HG02973 (cell line): ENCODE measurements around the gene ZMYM1.
"Not testable (repeated sequence)": the region's sequence is repeated elsewhere in the genome, so short reads cannot be mapped to it uniquely, and the experiment has no call there.

Source experiments
- ATAC-seq: cut with Tn5 transposase; IDR thresholded peaks from one replicate; pipeline ENCODE4 v1.9.1; 2021; ENCODE audit warnings: moderate library complexity; ENCODE audit not compliant: unreplicated experiment

Gene ZMYM1

DNA sequence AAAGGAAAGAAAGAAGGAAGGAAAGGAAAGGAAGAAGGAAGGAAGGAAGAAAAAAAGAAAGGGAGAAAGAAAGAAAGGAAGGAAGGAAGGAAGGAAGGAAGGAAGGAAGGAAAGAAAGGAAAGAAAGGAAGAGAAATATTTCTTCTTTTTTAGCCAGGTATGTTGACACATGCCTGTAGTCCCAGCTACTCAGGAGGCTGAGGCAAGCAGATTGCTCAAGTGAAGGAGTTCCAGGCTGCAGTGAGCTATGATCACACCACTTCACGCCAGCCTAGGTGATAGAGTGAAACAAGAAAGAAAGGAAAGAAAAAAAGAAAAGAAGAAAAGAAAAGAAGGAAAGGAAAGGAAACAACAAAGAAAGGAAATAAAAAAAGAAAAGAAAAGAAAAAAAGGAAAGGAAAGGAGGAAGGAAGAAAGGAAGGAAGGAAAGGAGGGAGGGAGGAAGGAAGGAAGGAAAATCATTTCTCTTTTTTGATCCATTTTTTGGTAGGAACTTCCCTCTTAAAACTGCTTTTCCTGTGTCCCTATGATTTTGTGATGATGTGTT, 5.8 kb upstream of the ZMYM1 start:
- ATAC-seq = no peak

- ATAC-seq = not testable (repeated sequence)
Observed at GRCh38 chr1:35076426-35076825, 2.8 kb upstream of the ZMYM1 start.

DNA sequence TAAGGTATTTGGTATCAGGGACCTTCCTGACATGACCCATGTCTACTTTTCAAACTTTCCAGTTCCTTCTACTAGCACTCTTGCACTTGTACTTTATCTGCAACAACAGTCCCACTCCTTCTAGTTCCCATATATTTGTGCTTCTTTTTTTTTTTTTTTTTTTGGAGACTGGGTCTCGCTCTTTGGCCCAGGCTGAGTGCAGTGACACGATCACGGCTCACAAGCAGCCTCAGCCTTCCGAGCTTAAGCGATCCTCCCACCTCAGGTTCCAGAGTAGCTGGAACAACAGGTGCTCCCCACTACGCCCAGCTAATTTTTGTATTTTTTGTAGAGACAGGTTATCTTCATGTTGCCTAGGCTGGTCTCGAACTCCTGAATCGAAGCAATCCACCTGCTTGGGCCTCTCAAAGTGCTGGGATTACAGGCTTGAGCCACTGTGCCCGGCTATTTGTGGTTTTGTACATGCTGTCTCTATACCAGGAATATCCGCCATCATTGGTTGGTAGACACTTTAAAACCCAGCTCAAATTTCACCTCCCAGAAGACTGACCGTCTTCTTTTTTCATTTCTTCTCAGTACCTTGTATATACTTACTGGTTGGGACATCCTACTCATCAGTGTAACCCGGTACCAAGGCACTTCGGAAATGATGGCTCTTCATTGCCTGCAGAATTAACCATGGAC, 1.1 kb downstream of the ZMYM1 start:
- ATAC-seq = no peak

DNA sequence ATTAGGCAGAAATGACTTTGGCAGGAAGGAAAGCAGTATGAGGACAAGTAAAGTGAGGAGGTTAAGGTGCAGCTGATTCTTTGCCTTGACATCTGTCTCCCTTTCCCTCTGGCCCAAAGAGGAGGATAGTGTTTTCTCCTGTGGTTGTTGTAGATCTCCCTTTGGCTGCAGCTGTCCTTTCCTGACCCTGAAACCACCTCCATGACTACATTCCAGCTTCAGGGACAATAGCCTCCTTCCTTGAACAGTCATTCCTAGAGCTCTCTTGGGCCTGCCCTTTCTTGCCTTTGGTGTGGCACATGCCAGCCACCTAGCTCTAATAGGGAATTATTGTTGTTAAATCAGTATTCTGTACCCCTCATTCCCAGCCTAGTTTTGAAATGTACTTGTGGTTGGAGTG, 6.2 kb downstream of the ZMYM1 start:
- ATAC-seq = no peak

DNA sequence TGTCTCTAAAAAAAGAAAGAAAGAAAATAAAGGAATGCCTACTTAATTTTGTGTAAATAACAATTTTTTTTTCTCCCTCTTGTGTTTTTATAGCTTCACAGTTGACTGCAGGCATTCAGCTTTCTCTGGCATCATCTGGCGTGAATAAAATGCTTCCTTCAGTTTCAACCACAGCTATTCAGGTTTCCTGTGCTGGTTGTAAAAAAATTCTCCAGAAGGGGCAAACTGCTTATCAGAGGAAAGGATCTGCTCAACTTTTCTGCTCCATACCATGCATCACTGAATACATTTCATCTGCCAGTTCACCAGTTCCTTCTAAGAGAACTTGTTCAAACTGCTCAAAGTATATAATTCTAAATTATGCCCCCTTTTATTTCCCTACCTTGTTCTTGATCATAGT, 18.0 kb downstream of the ZMYM1 start:
- ATAC-seq = no peak

DNA sequence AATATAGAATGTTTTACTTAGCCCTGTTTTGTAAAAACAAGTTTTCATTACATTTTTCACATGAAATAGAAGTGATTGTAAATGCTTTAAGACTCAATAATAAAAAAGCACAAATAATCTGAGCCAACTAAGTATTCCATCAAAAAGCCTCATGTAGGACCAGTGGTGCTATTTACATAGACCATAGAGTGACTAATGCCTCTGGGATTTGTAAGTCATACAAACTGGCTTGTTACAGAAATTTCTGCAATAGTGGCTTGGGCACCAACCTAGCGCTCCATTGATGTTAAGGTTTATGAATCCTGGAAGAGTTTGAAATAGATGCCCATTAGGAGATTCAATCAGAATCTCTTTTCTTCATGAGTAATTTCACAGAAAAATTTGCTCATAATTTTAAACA, 31.9 kb downstream of the ZMYM1 start:
- no peak for ATAC-seq

DNA sequence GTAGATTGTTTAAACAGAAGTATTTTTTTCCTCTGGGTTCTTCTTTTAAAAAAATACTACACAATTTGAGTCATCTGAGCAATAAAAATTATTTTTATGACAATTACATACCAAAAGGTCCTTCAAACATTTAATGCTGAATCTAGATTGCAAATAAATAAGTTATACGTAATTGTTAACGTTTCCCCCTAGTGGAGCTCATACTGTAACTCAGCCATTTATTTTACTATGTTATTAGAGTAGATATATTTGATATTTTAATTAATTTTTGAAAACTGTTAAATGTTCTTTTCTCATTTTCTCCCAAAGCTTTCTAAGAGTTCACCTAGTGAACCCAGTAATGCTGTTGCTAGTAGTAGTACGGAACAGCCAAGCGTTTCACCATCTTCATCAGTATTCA, 33.5 kb downstream of the ZMYM1 start:
- no peak for ATAC-seq

- no peak for ATAC-seq
Observed at GRCh38 chr1:35115459-35116383, 36.5 kb downstream of the ZMYM1 start.

DNA sequence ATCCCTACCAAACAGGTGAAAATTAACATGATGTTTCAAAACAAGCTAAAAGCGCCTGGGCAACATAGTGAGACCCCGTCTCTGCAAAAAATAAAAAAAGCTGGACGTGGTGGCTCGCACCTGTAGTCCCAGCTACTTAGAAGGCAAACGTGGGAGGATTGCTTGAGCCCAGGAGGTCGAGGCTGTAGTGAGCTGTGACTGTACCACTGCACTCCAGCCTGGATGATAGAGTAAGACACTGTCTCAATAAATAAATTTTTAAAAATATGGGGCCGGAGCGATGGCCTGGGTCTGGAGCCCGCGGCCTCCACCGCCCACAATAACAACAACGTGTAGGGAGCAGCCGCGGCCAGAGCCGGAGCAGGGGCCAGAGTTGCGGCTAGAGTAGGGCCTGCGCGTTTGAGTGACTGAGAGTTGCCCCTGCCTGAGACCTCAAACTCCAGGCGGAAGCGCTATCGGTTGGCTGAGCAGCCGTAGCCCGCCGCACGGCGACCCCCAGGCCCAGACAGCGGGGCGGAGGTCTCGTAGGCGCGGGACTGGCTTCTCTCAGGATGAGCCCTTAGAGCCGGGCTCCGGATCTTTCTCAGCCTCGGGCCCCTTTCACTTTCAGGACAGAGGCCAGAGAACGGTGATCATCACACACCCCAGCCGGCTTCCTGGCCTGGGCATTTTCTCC, 41.4 kb downstream of the ZMYM1 start:
- ATAC-seq = no peak

DNA sequence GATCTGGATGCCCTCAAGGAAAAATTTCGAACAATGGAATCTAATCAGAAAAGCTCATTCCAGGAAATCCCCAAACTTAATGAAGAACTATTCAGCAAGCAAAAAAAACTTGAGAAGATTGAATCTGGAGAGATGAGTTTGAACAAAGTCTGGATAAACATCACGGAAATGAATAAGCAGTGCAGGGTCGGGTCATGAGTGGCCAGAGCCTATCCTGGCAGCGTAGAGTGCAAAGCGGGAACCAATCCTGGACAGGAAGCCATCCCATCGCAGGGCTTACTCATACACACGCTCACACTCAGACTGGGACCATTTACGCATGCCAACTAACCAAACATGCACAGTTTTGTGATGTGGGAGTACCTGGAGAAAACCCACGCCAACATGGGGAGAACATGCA, 43.1 kb downstream of the ZMYM1 start:
- no peak for ATAC-seq

DNA sequence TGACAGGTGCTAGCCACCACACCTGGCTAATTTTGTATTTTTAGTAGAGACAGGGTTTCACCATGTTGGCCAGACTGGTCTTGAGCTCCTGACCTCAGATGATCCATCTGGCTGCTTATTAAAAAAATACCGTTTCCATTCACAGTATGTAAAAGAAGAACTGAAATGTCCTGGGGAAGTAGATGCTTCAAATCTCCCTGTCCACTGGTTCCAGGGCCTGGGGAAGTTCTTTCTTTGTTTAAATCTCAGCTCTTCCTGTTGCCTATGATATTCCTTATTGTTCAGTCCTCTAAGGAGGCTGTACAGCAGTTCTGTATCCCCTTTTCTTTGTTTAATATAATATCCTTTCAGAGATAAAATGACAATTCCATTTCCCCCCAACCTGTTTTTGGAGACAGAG, 47.4 kb downstream of the ZMYM1 start:
- no peak for ATAC-seq

DNA sequence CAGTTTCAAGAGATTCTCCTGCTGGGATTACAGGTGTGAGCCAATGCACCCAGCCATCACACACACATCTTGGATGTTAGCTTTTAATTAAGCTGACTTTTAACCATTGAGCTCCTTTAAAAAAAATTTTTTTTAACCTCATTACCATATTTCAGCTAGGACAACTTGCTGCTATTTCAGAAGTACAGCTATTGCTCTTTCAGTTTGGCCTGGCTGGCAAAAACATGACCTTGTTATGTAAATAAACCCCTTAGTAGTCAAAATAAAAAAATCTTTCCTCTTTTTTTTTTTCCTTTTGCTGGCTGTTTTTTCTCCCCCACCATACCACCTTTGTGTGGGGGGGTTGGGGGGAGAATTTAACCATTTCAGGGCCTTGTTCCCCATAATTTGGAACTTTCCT, 49.9 kb downstream of the ZMYM1 start:
- ATAC-seq = no peak

DNA sequence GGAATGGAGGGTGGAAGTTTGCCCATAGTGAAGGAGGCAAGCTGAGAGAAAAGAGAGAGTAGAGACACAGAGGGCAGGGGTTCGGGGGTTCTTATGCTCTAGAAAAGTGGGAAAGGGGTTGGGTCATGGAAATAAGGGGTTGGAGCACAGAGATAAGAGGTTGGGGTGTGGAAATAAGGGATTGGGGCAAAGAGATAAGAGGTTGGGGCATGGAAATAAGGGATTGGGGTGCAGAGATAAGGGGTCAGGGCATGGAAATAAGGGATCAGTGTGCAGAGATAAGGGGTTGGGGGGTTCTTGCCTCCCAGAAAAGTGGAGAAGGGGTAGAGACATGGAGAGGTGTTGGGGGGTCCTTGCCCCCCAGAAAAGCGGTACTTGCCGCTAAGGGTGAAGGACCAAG, 57.6 kb downstream of the ZMYM1 start:
- ATAC-seq = no peak

- not testable (repeated sequence) for ATAC-seq
Observed at GRCh38 chr1:35137590-35137989, 58.4 kb downstream of the ZMYM1 start.

- not testable (repeated sequence) for ATAC-seq
Observed at GRCh38 chr1:35142294-35142693, 63.1 kb downstream of the ZMYM1 start.

DNA sequence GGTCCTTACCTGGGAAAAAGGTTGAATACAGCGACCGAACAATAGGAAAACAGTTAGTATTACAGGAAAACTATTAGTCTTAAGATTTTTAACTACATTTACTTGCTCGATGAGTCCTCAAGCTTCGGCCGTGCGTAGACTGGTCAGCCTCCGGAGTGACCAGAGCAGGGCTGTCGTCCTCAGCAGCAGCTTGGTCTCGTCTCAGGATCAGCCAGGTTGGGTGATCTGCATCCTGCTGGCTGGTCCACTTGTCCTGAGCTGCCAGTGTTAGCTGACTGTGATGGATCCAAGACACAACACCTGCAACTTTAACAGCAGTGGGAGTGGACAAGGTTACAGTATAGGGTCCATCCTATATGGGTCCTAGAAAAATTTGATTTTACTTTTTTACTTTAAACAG, 63.5 kb downstream of the ZMYM1 start:
- ATAC-seq = not testable (repeated sequence)

DNA sequence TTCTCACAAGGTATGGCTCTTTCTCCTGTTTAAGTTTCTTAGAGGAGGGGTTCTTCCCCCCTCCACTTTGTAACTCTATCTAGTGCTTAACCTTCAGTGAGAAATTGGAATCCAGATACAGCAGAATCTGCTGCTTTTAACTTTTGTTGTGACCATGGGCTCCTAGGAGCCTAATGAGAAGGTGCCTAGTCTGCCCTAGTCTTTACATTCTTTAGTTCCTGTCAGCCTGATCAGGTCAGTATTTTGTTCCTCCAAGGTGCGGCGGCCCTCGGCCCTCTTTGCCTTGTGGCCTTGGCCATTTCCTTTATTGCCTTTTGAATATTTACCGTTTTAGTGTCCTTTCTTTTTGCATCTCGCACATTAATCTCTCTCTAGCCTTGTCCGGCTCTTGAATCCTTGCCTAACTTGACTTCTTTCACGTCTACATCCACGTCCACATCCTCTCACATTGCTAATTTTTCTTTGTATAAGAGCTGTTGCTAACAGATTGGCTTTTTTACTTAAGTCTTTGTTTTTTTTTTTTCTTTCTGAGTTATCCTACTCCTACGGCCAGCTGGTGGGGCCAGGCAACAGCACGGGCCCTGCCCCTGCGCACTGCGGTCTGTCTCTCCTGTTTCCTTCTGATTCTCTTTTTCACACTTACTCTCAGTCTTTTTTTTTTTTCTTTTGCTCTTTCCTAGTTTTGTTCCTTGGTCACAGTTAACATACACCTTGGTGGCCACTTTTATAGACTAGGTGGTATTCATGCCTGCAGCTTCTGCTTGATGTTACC, 64.7 kb downstream of the ZMYM1 start:
- ATAC-seq = no peak

DNA sequence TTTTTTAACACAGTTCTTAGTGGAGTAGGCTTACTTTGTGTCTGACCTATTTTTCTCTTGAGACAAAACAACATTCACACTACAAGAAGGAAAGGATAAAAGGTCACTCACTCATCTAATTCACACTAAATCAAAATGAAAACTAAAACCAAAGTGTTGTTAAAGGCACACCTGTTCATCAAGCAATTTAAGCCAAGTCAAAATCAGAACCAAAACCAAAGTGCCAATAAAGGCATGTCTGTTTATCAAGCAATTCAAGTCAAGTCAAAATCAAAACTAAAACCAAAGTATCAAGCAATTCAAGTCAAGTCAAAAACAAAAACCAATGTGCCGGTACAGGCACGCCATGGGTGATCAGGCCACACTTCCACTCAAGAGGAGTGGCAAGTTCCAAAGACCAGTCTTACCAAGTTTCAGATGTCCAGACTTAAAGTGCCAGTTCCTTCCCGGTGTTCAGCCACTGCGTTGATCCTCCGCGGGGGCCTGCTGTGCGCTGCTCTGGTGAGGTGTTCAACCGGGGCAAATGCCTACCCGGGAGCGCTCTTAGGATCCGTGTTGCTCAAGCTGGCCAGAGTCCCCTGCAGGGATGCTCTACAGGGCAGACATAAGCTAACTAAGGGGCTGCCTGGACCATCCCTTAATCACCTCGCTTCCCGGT, 66.8 kb downstream of the ZMYM1 start:
- not testable (repeated sequence) for ATAC-seq

- ATAC-seq = no peak
Observed at GRCh38 chr1:35151220-35151619, 72.0 kb downstream of the ZMYM1 start.

GRCh38 chr1:35164893-35165292, 85.7 kb downstream of the ZMYM1 start:
- no peak for ATAC-seq
